ENCODE data around the gene LBHD1. TPM values are rescaled to one million over a fixed set of nuclear protein-coding genes. Genes with fewer than 3 reads are reported as not detected.
A peak's percentile ranks its signal among the peaks of the same experiment; 100 is the strongest.

The LBHD1 gene
- polyA plus RNA-seq, 1 donor: 5.7 TPM

- DNase-seq: no peak
- Histone ChIP-seq H3K27me3 (ENCODE audit: control insufficient read depth, insufficient read depth, low read length) (no peaks in the 10 kb centered on the region), H3K27ac (ENCODE audit: low read length) (no peak overlapping the region), H3K4me1 (ENCODE audit: control insufficient read depth, insufficient read depth, low read length) (peaks cover 16% of the 10 kb centered on the region), H3K36me3 (ENCODE audit: control insufficient read depth, insufficient read depth, low read length) (peaks cover 41% of the 10 kb centered on the region), H3K4me3 (ENCODE audit: low read length) (no peak overlapping the region), H3K9me3 (ENCODE audit: control insufficient read depth, low read depth, low read length) (peaks cover 3% of the 10 kb centered on the region)
- WGBS (ENCODE audit: insufficient coverage, low lambda C conversion rate): no CpG with 5 or more reads among the region's 6 CpGs
Observed at GRCh38 chr11:62647609-62648005, 24.5 kb downstream of the LBHD1 start.

GRCh38 chr11:62646825-62647608 is 25.1 kb downstream of the LBHD1 start:
- WGBS (ENCODE audit: insufficient coverage, low lambda C conversion rate): no CpG with 5 or more reads among the region's 32 CpGs
- H3K4me3 ChIP-seq (ENCODE audit: low read length): no peak overlapping the region
- peak overlapping the region; percentile 64 for H3K27ac ChIP-seq (ENCODE audit: low read length)
- peaks cover 3% of the 10 kb centered on the region for H3K9me3 ChIP-seq (ENCODE audit: control insufficient read depth, low read depth, low read length)
- H3K27me3 ChIP-seq (ENCODE audit: control insufficient read depth, insufficient read depth, low read length): no peaks in the 10 kb centered on the region
- no peak for DNase-seq
- peaks cover 43% of the 10 kb centered on the region for H3K36me3 ChIP-seq (ENCODE audit: control insufficient read depth, insufficient read depth, low read length)
- peaks cover 13% of the 10 kb centered on the region for H3K4me1 ChIP-seq (ENCODE audit: control insufficient read depth, insufficient read depth, low read length)

- Histone ChIP-seq H3K4me1 (ENCODE audit: control insufficient read depth, insufficient read depth, low read length) (peaks cover 12% of the 10 kb centered on the region), H3K36me3 (ENCODE audit: control insufficient read depth, insufficient read depth, low read length) (peaks cover 43% of the 10 kb centered on the region), H3K9me3 (ENCODE audit: control insufficient read depth, low read depth, low read length) (peaks cover 3% of the 10 kb centered on the region), H3K27me3 (ENCODE audit: control insufficient read depth, insufficient read depth, low read length) (no peaks in the 10 kb centered on the region), H3K4me3 (ENCODE audit: low read length) (peak within 1 kb of the TSS; percentile 94), H3K27ac (ENCODE audit: low read length) (peak within 1 kb of the TSS; percentile 94)
- peak; percentile 98 to 99 for DNase-seq
- WGBS (ENCODE audit: insufficient coverage, low lambda C conversion rate): no CpG with 5 or more reads among the region's 73 CpGs
Observed at GRCh38 chr11:62645946-62646824, 25.9 kb downstream of the LBHD1 start, which contains the start of gene GANAB. Gene GANAB, minus strand, starts transcription at chr11:62646613. Its CDS starts 14 bp downstream, at chr11:62646599.

- H3K36me3 ChIP-seq (ENCODE audit: control insufficient read depth, insufficient read depth, low read length): peaks cover 43% of the 10 kb centered on the region
- peak overlapping the region; percentile 94 for H3K4me3 ChIP-seq (ENCODE audit: low read length)
- DNase-seq: no peak
- H3K27ac ChIP-seq (ENCODE audit: low read length): peak overlapping the region; percentile 94
- no CpG with 5 or more reads among the region's 11 CpGs for WGBS (ENCODE audit: insufficient coverage, low lambda C conversion rate)
- peaks cover 15% of the 10 kb centered on the region for H3K4me1 ChIP-seq (ENCODE audit: control insufficient read depth, insufficient read depth, low read length)
- H3K27me3 ChIP-seq (ENCODE audit: control insufficient read depth, insufficient read depth, low read length): no peaks in the 10 kb centered on the region
- peaks cover 3% of the 10 kb centered on the region for H3K9me3 ChIP-seq (ENCODE audit: control insufficient read depth, low read depth, low read length)
Observed at GRCh38 chr11:62645671-62645945, 26.5 kb downstream of the LBHD1 start.

- whole genome bisulfite sequencing (ENCODE audit: insufficient coverage, low lambda C conversion rate): no CpG with 5 or more reads among the region's 8 CpGs
- Histone ChIP-seq H3K9me3 (ENCODE audit: control insufficient read depth, low read depth, low read length) (peaks cover 3% of the 10 kb centered on the region), H3K4me3 (ENCODE audit: low read length) (no peak overlapping the region), H3K27ac (ENCODE audit: low read length) (no peak overlapping the region), H3K27me3 (ENCODE audit: control insufficient read depth, insufficient read depth, low read length) (no peaks in the 10 kb centered on the region), H3K4me1 (ENCODE audit: control insufficient read depth, insufficient read depth, low read length) (peaks cover 15% of the 10 kb centered on the region), H3K36me3 (ENCODE audit: control insufficient read depth, insufficient read depth, low read length) (peaks cover 42% of the 10 kb centered on the region)
- no peak for DNase-seq
Observed at GRCh38 chr11:62644220-62644619, 27.8 kb downstream of the LBHD1 start.

GRCh38 chr11:62632492-62632891 is 39.6 kb downstream of the LBHD1 start:
- no peaks in the 10 kb centered on the region for H3K9me3 ChIP-seq (ENCODE audit: control insufficient read depth, low read depth, low read length)
- DNase-seq: no peak
- peaks cover 88% of the 10 kb centered on the region for H3K36me3 ChIP-seq (ENCODE audit: control insufficient read depth, insufficient read depth, low read length)
- H3K27ac ChIP-seq (ENCODE audit: low read length): no peak overlapping the region
- no peak overlapping the region for H3K4me3 ChIP-seq (ENCODE audit: low read length)
- H3K4me1 ChIP-seq (ENCODE audit: control insufficient read depth, insufficient read depth, low read length): no peaks in the 10 kb centered on the region
- H3K27me3 ChIP-seq (ENCODE audit: control insufficient read depth, insufficient read depth, low read length): no peaks in the 10 kb centered on the region
- no CpG with 5 or more reads among the region's 6 CpGs for WGBS (ENCODE audit: insufficient coverage, low lambda C conversion rate)

GRCh38 chr11:62627713-62628112 is 44.4 kb downstream of the LBHD1 start:
- Histone ChIP-seq H3K4me1 (ENCODE audit: control insufficient read depth, insufficient read depth, low read length) (no peaks in the 10 kb centered on the region), H3K27ac (ENCODE audit: low read length) (no peak overlapping the region), H3K27me3 (ENCODE audit: control insufficient read depth, insufficient read depth, low read length) (no peaks in the 10 kb centered on the region), H3K9me3 (ENCODE audit: control insufficient read depth, low read depth, low read length) (no peaks in the 10 kb centered on the region), H3K4me3 (ENCODE audit: low read length) (no peak overlapping the region), H3K36me3 (ENCODE audit: control insufficient read depth, insufficient read depth, low read length) (peaks cover 74% of the 10 kb centered on the region)
- WGBS (ENCODE audit: insufficient coverage, low lambda C conversion rate): no CpG with 5 or more reads among the region's 3 CpGs
- DNase-seq: no peak

- Histone ChIP-seq H3K9me3 (ENCODE audit: control insufficient read depth, low read depth, low read length) (no peaks in the 10 kb centered on the region), H3K27ac (ENCODE audit: low read length) (peak overlapping the region; percentile 82), H3K36me3 (ENCODE audit: control insufficient read depth, insufficient read depth, low read length) (peaks cover 25% of the 10 kb centered on the region), H3K4me3 (ENCODE audit: low read length) (peak overlapping the region; percentile 93), H3K27me3 (ENCODE audit: control insufficient read depth, insufficient read depth, low read length) (no peaks in the 10 kb centered on the region), H3K4me1 (ENCODE audit: control insufficient read depth, insufficient read depth, low read length) (peaks cover 10% of the 10 kb centered on the region)
- WGBS (ENCODE audit: insufficient coverage, low lambda C conversion rate): 80% methylated on average over 2 of the region's 7 CpGs
- DNase-seq: no peak
Observed at GRCh38 chr11:62622476-62623089, 49.5 kb downstream of the LBHD1 start.

- Histone ChIP-seq H3K4me3 (ENCODE audit: low read length) (peak within 1 kb of the TSS; percentile 93), H3K9me3 (ENCODE audit: control insufficient read depth, low read depth, low read length) (no peaks in the 10 kb centered on the region), H3K27ac (ENCODE audit: low read length) (peak within 1 kb of the TSS; percentile 82), H3K27me3 (ENCODE audit: control insufficient read depth, insufficient read depth, low read length) (no peaks in the 10 kb centered on the region), H3K36me3 (ENCODE audit: control insufficient read depth, insufficient read depth, low read length) (peaks cover 27% of the 10 kb centered on the region), H3K4me1 (ENCODE audit: control insufficient read depth, insufficient read depth, low read length) (peaks cover 10% of the 10 kb centered on the region)
- no CpG with 5 or more reads among the region's 77 CpGs for WGBS (ENCODE audit: insufficient coverage, low lambda C conversion rate)
- DNase-seq: peak; percentile 98
Observed at GRCh38 chr11:62621567-62622470, 50.2 kb downstream of the LBHD1 start, which contains the start of gene B3GAT3. Gene B3GAT3, minus strand, starts transcription at chr11:62621986. Its CDS starts 39 bp downstream, at chr11:62621947.

Measured in large intestine (tissue), 3 donors.